ENCODE data around the gene RARA.

DNA sequence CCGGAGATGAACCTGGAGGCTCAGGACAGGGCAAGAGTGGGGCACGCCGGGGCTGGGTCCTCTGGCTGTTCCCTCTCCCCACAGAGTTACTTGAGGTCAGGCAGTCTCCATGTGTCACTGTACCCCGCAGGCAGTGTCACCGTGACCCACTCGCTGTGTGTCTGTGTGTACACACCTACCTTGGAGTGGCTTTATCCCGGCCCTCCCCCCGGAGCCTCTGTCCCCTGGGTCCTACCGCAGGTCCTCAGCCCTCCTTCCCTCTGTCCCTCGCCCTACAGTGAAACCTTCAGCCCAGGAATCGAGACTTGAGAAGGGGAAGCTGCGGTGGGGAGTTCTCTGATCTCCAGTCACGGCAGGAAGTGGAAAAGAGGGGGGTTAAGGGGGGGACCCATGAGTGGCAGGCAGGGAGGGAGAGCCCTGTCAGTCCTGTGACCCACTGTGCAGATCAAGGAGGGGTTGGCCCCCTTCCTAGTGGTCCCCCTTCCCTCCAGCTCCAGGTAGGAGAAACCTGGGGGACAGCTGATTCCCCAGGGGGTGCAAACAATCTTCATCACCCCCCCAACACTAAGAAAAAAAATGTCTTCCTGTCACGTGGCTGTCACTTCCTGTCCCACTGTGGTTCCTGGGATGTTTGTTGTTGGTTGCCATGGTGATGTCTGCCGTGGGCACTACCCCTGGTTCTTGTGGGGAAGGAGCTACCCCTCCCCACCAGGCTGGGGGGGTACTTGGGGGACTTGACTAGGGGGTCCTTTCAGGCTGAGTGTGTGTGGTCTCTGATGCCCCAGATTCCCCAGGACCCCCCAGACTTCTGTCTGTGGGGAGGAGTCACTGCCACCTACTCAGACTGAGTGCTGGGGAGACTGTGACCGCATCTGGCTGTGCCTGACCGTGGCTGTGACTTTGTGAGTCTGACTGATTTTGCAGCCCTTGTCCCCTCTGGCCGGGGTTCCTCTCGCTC lies 13.7 kb downstream of the RARA start:
- TF ChIP-seq, protein P1, sequence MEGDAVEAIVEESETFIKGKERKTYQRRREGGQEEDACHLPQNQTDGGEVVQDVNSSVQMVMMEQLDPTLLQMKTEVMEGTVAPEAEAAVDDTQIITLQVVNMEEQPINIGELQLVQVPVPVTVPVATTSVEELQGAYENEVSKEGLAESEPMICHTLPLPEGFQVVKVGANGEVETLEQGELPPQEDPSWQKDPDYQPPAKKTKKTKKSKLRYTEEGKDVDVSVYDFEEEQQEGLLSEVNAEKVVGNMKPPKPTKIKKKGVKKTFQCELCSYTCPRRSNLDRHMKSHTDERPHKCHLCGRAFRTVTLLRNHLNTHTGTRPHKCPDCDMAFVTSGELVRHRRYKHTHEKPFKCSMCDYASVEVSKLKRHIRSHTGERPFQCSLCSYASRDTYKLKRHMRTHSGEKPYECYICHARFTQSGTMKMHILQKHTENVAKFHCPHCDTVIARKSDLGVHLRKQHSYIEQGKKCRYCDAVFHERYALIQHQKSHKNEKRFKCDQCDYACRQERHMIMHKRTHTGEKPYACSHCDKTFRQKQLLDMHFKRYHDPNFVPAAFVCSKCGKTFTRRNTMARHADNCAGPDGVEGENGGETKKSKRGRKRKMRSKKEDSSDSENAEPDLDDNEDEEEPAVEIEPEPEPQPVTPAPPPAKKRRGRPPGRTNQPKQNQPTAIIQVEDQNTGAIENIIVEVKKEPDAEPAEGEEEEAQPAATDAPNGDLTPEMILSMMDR (conservative IDR thresholded peaks at IDR 0.05; ENCODE audit: low read depth in 2 of 2) = no peak
- TF ChIP-seq POLR2AphosphoS5 (IDR thresholded peaks at IDR 0.05; ENCODE audit: low read depth) (no peak), EZH2 (IDR thresholded peaks at IDR 0.05; ENCODE audit: low read depth, unreplicated experiment) (no peak), CREB1 (CRISPR knock-in tag; IDR thresholded peaks at IDR 0.05; ENCODE audit: low read depth) (no peak), EZH2phosphoT487 (IDR thresholded peaks at IDR 0.05; ENCODE audit: unreplicated experiment) (no peak), STAT1 (IDR thresholded peaks at IDR 0.05; ENCODE audit: unreplicated experiment) (no peak), ZNF114 (CRISPR knock-in tag; IDR thresholded peaks at IDR 0.05) (no peak), JUNB (IDR thresholded peaks at IDR 0.05; ENCODE audit: unreplicated experiment) (no peak), NANOG (IDR thresholded peaks at IDR 0.05; ENCODE audit: borderline replicate concordance) (no peak)
- TF ChIP-seq, protein P2, sequence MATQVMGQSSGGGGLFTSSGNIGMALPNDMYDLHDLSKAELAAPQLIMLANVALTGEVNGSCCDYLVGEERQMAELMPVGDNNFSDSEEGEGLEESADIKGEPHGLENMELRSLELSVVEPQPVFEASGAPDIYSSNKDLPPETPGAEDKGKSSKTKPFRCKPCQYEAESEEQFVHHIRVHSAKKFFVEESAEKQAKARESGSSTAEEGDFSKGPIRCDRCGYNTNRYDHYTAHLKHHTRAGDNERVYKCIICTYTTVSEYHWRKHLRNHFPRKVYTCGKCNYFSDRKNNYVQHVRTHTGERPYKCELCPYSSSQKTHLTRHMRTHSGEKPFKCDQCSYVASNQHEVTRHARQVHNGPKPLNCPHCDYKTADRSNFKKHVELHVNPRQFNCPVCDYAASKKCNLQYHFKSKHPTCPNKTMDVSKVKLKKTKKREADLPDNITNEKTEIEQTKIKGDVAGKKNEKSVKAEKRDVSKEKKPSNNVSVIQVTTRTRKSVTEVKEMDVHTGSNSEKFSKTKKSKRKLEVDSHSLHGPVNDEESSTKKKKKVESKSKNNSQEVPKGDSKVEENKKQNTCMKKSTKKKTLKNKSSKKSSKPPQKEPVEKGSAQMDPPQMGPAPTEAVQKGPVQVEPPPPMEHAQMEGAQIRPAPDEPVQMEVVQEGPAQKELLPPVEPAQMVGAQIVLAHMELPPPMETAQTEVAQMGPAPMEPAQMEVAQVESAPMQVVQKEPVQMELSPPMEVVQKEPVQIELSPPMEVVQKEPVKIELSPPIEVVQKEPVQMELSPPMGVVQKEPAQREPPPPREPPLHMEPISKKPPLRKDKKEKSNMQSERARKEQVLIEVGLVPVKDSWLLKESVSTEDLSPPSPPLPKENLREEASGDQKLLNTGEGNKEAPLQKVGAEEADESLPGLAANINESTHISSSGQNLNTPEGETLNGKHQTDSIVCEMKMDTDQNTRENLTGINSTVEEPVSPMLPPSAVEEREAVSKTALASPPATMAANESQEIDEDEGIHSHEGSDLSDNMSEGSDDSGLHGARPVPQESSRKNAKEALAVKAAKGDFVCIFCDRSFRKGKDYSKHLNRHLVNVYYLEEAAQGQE (IDR thresholded peaks at IDR 0.05; ENCODE audit: unreplicated experiment) = no peak
- TF ChIP-seq, protein P3, sequence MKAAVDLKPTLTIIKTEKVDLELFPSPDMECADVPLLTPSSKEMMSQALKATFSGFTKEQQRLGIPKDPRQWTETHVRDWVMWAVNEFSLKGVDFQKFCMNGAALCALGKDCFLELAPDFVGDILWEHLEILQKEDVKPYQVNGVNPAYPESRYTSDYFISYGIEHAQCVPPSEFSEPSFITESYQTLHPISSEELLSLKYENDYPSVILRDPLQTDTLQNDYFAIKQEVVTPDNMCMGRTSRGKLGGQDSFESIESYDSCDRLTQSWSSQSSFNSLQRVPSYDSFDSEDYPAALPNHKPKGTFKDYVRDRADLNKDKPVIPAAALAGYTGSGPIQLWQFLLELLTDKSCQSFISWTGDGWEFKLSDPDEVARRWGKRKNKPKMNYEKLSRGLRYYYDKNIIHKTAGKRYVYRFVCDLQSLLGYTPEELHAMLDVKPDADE (IDR thresholded peaks at IDR 0.05) = no peak
- TF ChIP-seq, protein P4, sequence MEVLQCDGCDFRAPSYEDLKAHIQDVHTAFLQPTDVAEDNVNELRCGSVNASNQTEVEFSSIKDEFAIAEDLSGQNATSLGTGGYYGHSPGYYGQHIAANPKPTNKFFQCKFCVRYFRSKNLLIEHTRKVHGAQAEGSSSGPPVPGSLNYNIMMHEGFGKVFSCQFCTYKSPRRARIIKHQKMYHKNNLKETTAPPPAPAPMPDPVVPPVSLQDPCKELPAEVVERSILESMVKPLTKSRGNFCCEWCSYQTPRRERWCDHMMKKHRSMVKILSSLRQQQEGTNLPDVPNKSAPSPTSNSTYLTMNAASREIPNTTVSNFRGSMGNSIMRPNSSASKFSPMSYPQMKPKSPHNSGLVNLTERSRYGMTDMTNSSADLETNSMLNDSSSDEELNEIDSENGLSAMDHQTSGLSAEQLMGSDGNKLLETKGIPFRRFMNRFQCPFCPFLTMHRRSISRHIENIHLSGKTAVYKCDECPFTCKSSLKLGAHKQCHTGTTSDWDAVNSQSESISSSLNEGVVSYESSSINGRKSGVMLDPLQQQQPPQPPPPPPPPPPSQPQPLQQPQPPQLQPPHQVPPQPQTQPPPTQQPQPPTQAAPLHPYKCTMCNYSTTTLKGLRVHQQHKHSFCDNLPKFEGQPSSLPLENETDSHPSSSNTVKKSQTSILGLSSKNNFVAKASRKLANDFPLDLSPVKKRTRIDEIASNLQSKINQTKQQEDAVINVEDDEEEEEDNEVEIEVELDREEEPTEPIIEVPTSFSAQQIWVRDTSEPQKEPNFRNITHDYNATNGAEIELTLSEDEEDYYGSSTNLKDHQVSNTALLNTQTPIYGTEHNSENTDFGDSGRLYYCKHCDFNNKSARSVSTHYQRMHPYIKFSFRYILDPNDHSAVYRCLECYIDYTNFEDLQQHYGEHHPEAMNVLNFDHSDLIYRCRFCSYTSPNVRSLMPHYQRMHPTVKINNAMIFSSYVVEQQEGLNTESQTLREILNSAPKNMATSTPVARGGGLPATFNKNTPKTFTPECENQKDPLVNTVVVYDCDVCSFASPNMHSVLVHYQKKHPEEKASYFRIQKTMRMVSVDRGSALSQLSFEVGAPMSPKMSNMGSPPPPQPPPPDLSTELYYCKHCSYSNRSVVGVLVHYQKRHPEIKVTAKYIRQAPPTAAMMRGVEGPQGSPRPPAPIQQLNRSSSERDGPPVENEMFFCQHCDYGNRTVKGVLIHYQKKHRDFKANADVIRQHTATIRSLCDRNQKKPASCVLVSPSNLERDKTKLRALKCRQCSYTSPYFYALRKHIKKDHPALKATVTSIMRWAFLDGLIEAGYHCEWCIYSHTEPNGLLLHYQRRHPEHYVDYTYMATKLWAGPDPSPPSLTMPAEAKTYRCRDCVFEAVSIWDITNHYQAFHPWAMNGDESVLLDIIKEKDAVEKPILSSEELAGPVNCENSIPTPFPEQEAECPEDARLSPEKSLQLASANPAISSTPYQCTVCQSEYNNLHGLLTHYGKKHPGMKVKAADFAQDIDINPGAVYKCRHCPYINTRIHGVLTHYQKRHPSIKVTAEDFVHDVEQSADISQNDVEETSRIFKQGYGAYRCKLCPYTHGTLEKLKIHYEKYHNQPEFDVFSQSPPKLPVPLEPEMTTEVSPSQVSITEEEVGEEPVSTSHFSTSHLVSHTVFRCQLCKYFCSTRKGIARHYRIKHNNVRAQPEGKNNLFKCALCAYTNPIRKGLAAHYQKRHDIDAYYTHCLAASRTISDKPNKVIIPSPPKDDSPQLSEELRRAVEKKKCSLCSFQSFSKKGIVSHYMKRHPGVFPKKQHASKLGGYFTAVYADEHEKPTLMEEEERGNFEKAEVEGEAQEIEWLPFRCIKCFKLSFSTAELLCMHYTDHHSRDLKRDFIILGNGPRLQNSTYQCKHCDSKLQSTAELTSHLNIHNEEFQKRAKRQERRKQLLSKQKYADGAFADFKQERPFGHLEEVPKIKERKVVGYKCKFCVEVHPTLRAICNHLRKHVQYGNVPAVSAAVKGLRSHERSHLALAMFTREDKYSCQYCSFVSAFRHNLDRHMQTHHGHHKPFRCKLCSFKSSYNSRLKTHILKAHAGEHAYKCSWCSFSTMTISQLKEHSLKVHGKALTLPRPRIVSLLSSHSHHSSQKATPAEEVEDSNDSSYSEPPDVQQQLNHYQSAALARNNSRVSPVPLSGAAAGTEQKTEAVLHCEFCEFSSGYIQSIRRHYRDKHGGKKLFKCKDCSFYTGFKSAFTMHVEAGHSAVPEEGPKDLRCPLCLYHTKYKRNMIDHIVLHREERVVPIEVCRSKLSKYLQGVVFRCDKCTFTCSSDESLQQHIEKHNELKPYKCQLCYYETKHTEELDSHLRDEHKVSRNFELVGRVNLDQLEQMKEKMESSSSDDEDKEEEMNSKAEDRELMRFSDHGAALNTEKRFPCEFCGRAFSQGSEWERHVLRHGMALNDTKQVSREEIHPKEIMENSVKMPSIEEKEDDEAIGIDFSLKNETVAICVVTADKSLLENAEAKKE (CRISPR knock-in tag; IDR thresholded peaks at IDR 0.05) = no peak
